Mesenchymal stem cell (in vitro differentiated cells and primary cell): ENCODE measurements around the gene BICDL2.
A peak's percentile ranks its signal among the peaks of the same experiment; 100 is the strongest.

Source experiments
- DNase-seq: peaks from one replicate; pipeline ENCODE4 v3.0.0-alpha.2; 2013
- H2AFZ ChIP-seq: one replicate; pipeline ENCODE4 v1.6.1; 2013; ENCODE audit warnings: low read depth, mild to moderate bottlenecking, control low read depth, inconsistent platforms, low read length, moderate library complexity
- H2AK5ac ChIP-seq: 2 replicates; pipeline ENCODE4 v1.6.1; 2013; ENCODE audit warnings: low read length, moderate library complexity, mild to moderate bottlenecking, inconsistent platforms; ENCODE audit not compliant: severe bottlenecking
- H2BK120ac ChIP-seq: one replicate; pipeline ENCODE4 v1.6.1; 2013; ENCODE audit warnings: low read depth, mild to moderate bottlenecking, inconsistent platforms, low read length, moderate library complexity
- H2BK12ac ChIP-seq, 2 experiments: one replicate each; pipeline ENCODE4 v1.6.1; 2013; ENCODE audit warnings: inconsistent platforms in 2 of 2, low read length in 2 of 2, mild to moderate bottlenecking in 2 of 2, moderate library complexity in 2 of 2, control low read depth in 1 of 2
- H2BK15ac ChIP-seq: one replicate; pipeline ENCODE4 v1.6.1; 2013; ENCODE audit warnings: mild to moderate bottlenecking, low read depth, inconsistent platforms; ENCODE audit not compliant: poor library complexity, severe bottlenecking
- H2BK5ac ChIP-seq: 2 replicates; pipeline ENCODE4 v1.6.1; 2013; ENCODE audit warnings: low read depth, mild to moderate bottlenecking, low read length, control low read depth, inconsistent platforms; ENCODE audit not compliant: poor library complexity, severe bottlenecking
- H3K14ac ChIP-seq, 2 experiments: one replicate each; pipeline ENCODE4 v1.6.1; 2013; ENCODE audit warnings: inconsistent platforms in 2 of 2, low read length in 2 of 2, control low read depth in 1 of 2, mild to moderate bottlenecking in 1 of 2, moderate library complexity in 1 of 2
- H3K18ac ChIP-seq, 2 experiments: one replicate each; pipeline ENCODE4 v1.6.1; 2013; ENCODE audit warnings: inconsistent platforms in 2 of 2, low read length in 2 of 2, control low read depth in 1 of 2, low read depth in 1 of 2, mild to moderate bottlenecking in 1 of 2
- H3K23ac ChIP-seq, 2 experiments: one replicate each; pipeline ENCODE4 v1.6.1; 2013; ENCODE audit warnings: inconsistent platforms in 2 of 2, low read length in 2 of 2, mild to moderate bottlenecking in 2 of 2, moderate library complexity in 2 of 2, control low read depth in 1 of 2
- H3K27ac ChIP-seq: 2 replicates; pipeline ENCODE4 v1.5.1; 2013; ENCODE audit warnings: mild to moderate bottlenecking, moderate library complexity, low read length, control low read depth, inconsistent platforms; ENCODE audit not compliant: poor library complexity, severe bottlenecking
- H3K27me3 ChIP-seq, 2 experiments: 2 replicates each; pipeline versions ENCODE4 v1.6.1 to v1.7.0; 2013; ENCODE audit warnings: low read length in 2 of 2, mild to moderate bottlenecking in 2 of 2, moderate library complexity in 2 of 2, control low read depth in 1 of 2, inconsistent platforms in 1 of 2; ENCODE audit not compliant: control insufficient read depth in 1 of 2, insufficient read depth in 1 of 2
- H3K36me3 ChIP-seq, 2 experiments: 2 replicates each; pipeline versions ENCODE4 v1.6.1 to v1.7.0; 2013; ENCODE audit warnings: low read length in 2 of 2, control low read depth in 1 of 2, inconsistent platforms in 1 of 2, low read depth in 1 of 2, mild to moderate bottlenecking in 1 of 2; ENCODE audit not compliant: insufficient read depth in 2 of 2, control insufficient read depth in 1 of 2
- H3K4ac ChIP-seq, 2 experiments: one replicate each; pipeline ENCODE4 v1.6.1; 2013; ENCODE audit warnings: inconsistent platforms in 2 of 2, low read length in 2 of 2, mild to moderate bottlenecking in 2 of 2, moderate library complexity in 2 of 2, control low read depth in 1 of 2, low read depth in 1 of 2
- H3K4me1 ChIP-seq: 2 replicates; pipeline ENCODE4 v1.6.1; 2013; ENCODE audit warnings: low read depth, low read length, control low read depth; ENCODE audit not compliant: control insufficient read depth, insufficient read depth
- H3K4me2 ChIP-seq: 2 replicates; pipeline ENCODE4 v1.6.1; 2013; ENCODE audit warnings: low read length, mild to moderate bottlenecking, inconsistent platforms; ENCODE audit not compliant: poor library complexity, severe bottlenecking
- H3K4me3 ChIP-seq, 2 experiments: 2 replicates each; pipeline versions ENCODE4 v1.5.1 to v1.7.0; 2013; ENCODE audit warnings: low read length in 2 of 2, mild to moderate bottlenecking in 2 of 2, control low read depth in 1 of 2, low read depth in 1 of 2; ENCODE audit not compliant: insufficient read depth in 1 of 2
- H3K79me1 ChIP-seq: replicated peaks from 2 replicates; pipeline ENCODE4 v1.6.1; 2013; ENCODE audit warnings: mild to moderate bottlenecking, control low read depth, low read length, inconsistent platforms; ENCODE audit not compliant: poor library complexity, severe bottlenecking
- H3K9ac ChIP-seq: 2 replicates; pipeline ENCODE4 v1.7.0; 2013; ENCODE audit warnings: mild to moderate bottlenecking, low read length, moderate library complexity
- H3K9me3 ChIP-seq: 2 replicates; pipeline ENCODE4 v1.7.0; 2013; ENCODE audit warnings: mild to moderate bottlenecking, low read length; ENCODE audit not compliant: control insufficient read depth
- H4K8ac ChIP-seq: one replicate; pipeline ENCODE4 v1.6.1; 2013; ENCODE audit warnings: inconsistent platforms, mild to moderate bottlenecking, low read length, moderate library complexity
- H4K91ac ChIP-seq: one replicate; pipeline ENCODE4 v1.6.1; 2013; ENCODE audit warnings: mild to moderate bottlenecking, low read length, inconsistent platforms
- WGBS: methylation state at CpG from one replicate; pipeline ENCODE4 v1.1.7; 2013; ENCODE audit warnings: mixed read lengths; 5-methylcytosine and 5-hydroxymethylcytosine counted together

Gene BICDL2

DNA sequence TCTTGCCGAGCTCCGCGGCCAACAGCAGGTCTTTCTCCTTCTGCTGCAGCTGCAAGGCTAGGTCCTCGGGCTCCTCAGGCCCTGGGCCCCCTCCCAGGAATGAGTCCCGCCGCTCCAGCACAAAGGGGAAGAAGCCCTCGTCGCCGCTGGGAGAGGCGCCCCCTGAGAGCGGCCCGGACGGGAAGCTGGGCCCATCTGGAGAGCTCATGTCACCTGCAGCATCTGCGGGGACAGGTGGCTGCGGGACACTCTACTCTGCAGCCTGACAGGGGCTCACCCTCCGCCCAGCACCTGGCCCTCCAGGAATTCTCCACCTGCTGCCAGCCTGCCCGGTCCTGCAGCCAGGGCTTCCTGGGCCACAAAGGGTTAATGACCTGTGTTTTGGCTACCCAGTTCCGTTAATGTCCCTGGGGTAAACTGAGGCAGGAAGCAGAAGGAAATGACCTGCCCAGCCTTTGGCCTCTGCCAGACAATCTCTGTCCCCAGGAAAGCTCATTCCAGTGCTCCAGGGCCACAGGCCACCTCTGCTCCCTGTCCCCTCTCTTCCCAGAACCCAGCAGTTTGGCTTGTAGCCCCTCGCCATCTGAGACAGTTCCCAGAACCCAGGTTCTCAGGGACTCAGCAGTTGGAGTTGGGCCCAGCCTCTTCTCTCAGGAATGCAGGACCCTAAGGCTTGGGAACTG is 1.3 kb downstream of the BICDL2 start:
- no peak overlapping the region for H3K4ac ChIP-seq
- no peak overlapping the region for H3K4me2 ChIP-seq
- no peak overlapping the region for H2BK15ac ChIP-seq
- no peak overlapping the region for H2AFZ ChIP-seq
- H2BK12ac ChIP-seq = no peak overlapping the region
- H3K14ac ChIP-seq = no peak overlapping the region
- H3K4me3 ChIP-seq = no peak overlapping the region
- no peak overlapping the region for H2AK5ac ChIP-seq
- H2BK5ac ChIP-seq = no peak overlapping the region
- H4K8ac ChIP-seq = no peak overlapping the region
- H3K27me3 ChIP-seq = peaks cover 69 to 83% of the 10 kb centered on the region in 2 experiments
- H3K79me1 ChIP-seq = no peaks in the 10 kb centered on the region
- peaks cover 4% of the 10 kb centered on the region for H3K4me1 ChIP-seq
- no peak overlapping the region for H3K27ac ChIP-seq
- H3K18ac ChIP-seq = no peak overlapping the region
- no peaks in the 10 kb centered on the region for H3K9me3 ChIP-seq
- no peak overlapping the region for H3K9ac ChIP-seq
- no peaks in the 10 kb centered on the region for H3K36me3 ChIP-seq
- WGBS = 53% methylated on average over 19 of the region's 19 CpGs
- no peak overlapping the region for H4K91ac ChIP-seq
- H3K23ac ChIP-seq = no peak overlapping the region
- no peak for DNase-seq
- no peak overlapping the region for H2BK120ac ChIP-seq

DNA sequence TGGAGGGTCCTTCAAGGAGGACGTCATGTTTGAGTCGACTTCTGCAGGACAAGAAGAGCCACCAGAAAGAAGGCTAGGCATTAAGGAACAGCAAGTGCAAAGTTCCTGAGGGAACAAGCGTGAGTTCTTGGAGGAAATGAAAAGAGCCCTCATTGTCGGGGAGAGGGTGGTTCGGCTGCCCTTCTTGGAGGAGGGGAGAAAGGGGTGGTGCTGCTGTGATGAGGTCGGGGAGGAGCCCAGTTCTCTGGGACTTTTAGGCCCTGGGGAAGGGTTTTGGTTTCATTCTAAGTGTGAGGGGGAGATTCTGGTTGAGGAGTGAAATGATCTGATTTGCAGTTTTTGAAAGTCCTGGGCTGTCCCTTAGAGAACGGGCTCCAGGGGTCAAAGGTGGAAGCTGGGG is 4.1 kb downstream of the BICDL2 start:
- H3K4me2 ChIP-seq = no peak overlapping the region
- H3K23ac ChIP-seq = no peak overlapping the region
- H3K27ac ChIP-seq = no peak overlapping the region
- H2BK120ac ChIP-seq = no peak overlapping the region
- H2BK15ac ChIP-seq = no peak overlapping the region
- no peak overlapping the region for H2AFZ ChIP-seq
- no peak for DNase-seq
- no peak overlapping the region for H3K4ac ChIP-seq
- 72% methylated on average over 7 of the region's 7 CpGs for WGBS
- H2BK12ac ChIP-seq = no peak overlapping the region
- no peak overlapping the region for H3K9ac ChIP-seq
- H3K4me1 ChIP-seq = peaks cover 14% of the 10 kb centered on the region
- no peak overlapping the region for H3K14ac ChIP-seq
- H2AK5ac ChIP-seq = no peak overlapping the region
- no peaks in the 10 kb centered on the region for H3K9me3 ChIP-seq
- peaks cover 52 to 76% of the 10 kb centered on the region in 2 experiments for H3K27me3 ChIP-seq
- no peak overlapping the region for H4K8ac ChIP-seq
- no peak overlapping the region for H4K91ac ChIP-seq
- peaks cover 3 to 13% of the 10 kb centered on the region in 2 experiments for H3K36me3 ChIP-seq
- no peak overlapping the region for H3K18ac ChIP-seq
- no peaks in the 10 kb centered on the region for H3K79me1 ChIP-seq
- no peak overlapping the region for H2BK5ac ChIP-seq
- no peak overlapping the region for H3K4me3 ChIP-seq

DNA sequence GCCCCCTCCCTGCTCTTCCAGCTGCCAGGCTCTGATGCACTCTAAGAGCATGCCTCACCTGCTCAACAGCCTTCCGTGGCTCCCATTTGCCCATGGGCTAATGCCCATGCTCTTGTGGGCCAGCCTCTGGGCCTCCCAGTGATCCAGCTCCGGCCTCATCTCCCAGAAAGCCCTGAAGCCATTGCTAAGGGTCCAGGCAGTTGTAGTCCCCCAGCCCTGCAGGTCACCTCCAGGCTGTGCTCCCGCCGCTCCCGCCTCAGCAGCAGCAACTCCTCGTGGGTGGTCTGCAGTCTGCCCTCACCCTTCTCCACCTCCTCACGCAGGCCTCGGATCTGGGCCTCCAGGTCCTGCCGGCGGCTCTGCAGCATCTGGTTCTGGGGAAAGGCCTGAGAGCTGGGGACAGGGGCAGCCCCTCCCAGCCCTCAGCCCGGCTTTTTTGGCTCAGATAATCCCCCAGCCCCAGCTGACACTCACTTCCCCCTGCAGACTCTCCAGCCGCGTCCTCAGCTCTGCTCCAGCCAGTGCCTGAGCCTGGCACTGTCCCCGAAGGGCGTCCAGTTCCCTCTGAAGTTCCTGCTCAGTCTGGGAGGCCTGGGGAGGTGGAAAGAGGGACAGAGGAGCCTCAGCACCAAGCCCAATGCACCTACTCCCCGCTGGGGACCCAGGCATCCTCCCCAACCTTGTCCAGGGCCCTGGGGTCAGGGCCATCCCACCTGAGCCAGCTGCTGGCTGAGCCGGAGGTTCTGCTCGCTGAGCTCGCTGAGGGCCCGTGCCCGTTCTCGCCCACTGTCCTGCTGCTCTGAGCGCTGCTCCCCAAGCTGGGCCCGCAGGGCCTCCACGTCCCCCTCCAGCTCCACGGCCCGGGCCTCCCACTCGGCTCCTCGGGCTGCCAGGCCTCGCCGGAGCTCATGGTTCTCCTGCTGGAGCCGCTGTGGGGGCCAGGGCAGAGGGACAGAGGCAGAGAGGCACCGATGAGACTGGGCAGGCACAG is 6.2 kb downstream of the BICDL2 start:
- Histone ChIP-seq H3K18ac (no peak overlapping the region), H3K36me3 (peaks cover 24 to 32% of the 10 kb centered on the region in 2 experiments)

More for the DNA sequence above, 6.2 kb downstream of the BICDL2 start:
- no peak overlapping the region for H4K8ac ChIP-seq
- H3K79me1 ChIP-seq = peaks cover under 1% of the 10 kb centered on the region
- no peak overlapping the region for H3K14ac ChIP-seq
- no peaks in the 10 kb centered on the region for H3K9me3 ChIP-seq
- DNase-seq = no peak
- peaks cover 9% of the 10 kb centered on the region for H3K4me1 ChIP-seq
- H3K27me3 ChIP-seq = peaks cover 33 to 58% of the 10 kb centered on the region in 2 experiments
- peak overlapping the region; percentile 41 for H2AK5ac ChIP-seq
- H3K4me2 ChIP-seq = no peak overlapping the region
- peak overlapping the region in 1 of 2 experiments; percentile 16 for H3K4me3 ChIP-seq
- H3K9ac ChIP-seq = no peak overlapping the region
- WGBS = 84% methylated on average over 32 of the region's 33 CpGs
- no peak overlapping the region for H2BK120ac ChIP-seq
- H3K27ac ChIP-seq = no peak overlapping the region
- no peak overlapping the region for H4K91ac ChIP-seq
- H3K23ac ChIP-seq = no peak overlapping the region
- H2BK15ac ChIP-seq = no peak overlapping the region
- H2BK12ac ChIP-seq = no peak overlapping the region
- no peak overlapping the region for H3K4ac ChIP-seq
- no peak overlapping the region for H2AFZ ChIP-seq
- H2BK5ac ChIP-seq = no peak overlapping the region
